SU-DHL-6 (cell line): ENCODE results near the gene COMT.

Experiments
- H2AFZ ChIP-seq: fragments of 200-600 bp; sonication (generic); 2 replicates; pipeline ENCODE4 v1.6.1; 2014; ENCODE audit warnings: low read depth, mild to moderate bottlenecking, moderate library complexity, mixed read lengths, antibody characterized with exemption, low read length; ENCODE audit not compliant: severe bottlenecking
- H3F3A ChIP-seq: fragments of 200-600 bp; shearing (Covaris generic); 2 replicates; pipeline ENCODE4 v1.6.0; 2016; ENCODE audit warnings: antibody characterized with exemption, mild to moderate bottlenecking; ENCODE audit not compliant: insufficient read depth
- H3K27ac ChIP-seq: fragments of 200-600 bp; sonication (generic); 2 replicates; pipeline ENCODE4 v1.5.1; 2016; ENCODE audit warnings: low read depth, mild to moderate bottlenecking, low read length, moderate library complexity, mixed read lengths
- H3K27me3 ChIP-seq: fragments of 200-600 bp; sonication (generic), shearing (Covaris generic); 2 replicates; pipeline ENCODE4 v1.6.0; 2014; ENCODE audit warnings: mild to moderate bottlenecking, low read length
- H3K36me3 ChIP-seq: fragments of 200-600 bp; sonication (generic); 2 replicates; pipeline ENCODE4 v1.6.1; 2014; ENCODE audit warnings: mild to moderate bottlenecking, low read length, mixed read lengths
- H3K4me2 ChIP-seq: fragments of 300-600, 200-600 bp; shearing (Covaris generic), sonication (generic); 2 replicates; pipeline ENCODE4 v1.6.0; 2014; ENCODE audit warnings: low read length, low read depth, mild to moderate bottlenecking; ENCODE audit not compliant: poor library complexity, severe bottlenecking
- H3K4me3 ChIP-seq: fragments of 200-600 bp; sonication (generic); 2 replicates; pipeline ENCODE4 v1.5.1; 2014; ENCODE audit warnings: antibody characterized with exemption, low read length, mild to moderate bottlenecking, mixed read lengths; ENCODE audit not compliant: insufficient read depth, poor library complexity, severe bottlenecking
- H3K79me2 ChIP-seq: fragments of 200-600 bp; sonication (generic); 2 replicates; pipeline ENCODE4 v1.6.1; 2014; ENCODE audit warnings: mild to moderate bottlenecking, low read length, moderate library complexity; ENCODE audit not compliant: insufficient read depth
- H3K9ac ChIP-seq: fragments of 200-600 bp; sonication (generic); 2 replicates; pipeline ENCODE4 v1.7.0; 2014; ENCODE audit warnings: mild to moderate bottlenecking, low read length
- H3K9me2 ChIP-seq: fragments of 200-600 bp; sonication (generic); replicated peaks from 2 replicates; pipeline ENCODE4 v1.6.1; 2014; ENCODE audit warnings: low read length; ENCODE audit not compliant: insufficient read depth
- H3K9me3 ChIP-seq: fragments of 200-600 bp; sonication (generic); 2 replicates; pipeline ENCODE4 v1.6.1; 2014; ENCODE audit warnings: low read length, mixed read lengths; ENCODE audit not compliant: insufficient read depth
- H4K20me1 ChIP-seq: fragments of 200-600 bp; sonication (generic); 2 replicates; pipeline ENCODE4 v1.6.1; 2014; ENCODE audit warnings: low read depth, mild to moderate bottlenecking, antibody characterized with exemption, low read length, moderate library complexity, mixed read lengths
- EZH2phosphoT487 ChIP-seq: fragments of 200-600 bp; sonication (generic), shearing (Covaris generic); conservative IDR thresholded peaks from 2 replicates; pipeline ENCODE4 v1.6.1; 2018; ENCODE audit warnings: mild to moderate bottlenecking, antibody characterized with exemption, low read length, moderate library complexity, mixed read lengths
- TF ChIP-seq, protein P1 (sequence below): fragments of 200-600 bp; sonication (generic); IDR thresholded peaks from one replicate; pipeline ENCODE4 v1.5.1; 2017; ENCODE audit warnings: antibody characterized with exemption, mild to moderate bottlenecking, low read length, moderate library complexity; ENCODE audit not compliant: insufficient read depth, poor library complexity, severe bottlenecking

Gene COMT

DNA sequence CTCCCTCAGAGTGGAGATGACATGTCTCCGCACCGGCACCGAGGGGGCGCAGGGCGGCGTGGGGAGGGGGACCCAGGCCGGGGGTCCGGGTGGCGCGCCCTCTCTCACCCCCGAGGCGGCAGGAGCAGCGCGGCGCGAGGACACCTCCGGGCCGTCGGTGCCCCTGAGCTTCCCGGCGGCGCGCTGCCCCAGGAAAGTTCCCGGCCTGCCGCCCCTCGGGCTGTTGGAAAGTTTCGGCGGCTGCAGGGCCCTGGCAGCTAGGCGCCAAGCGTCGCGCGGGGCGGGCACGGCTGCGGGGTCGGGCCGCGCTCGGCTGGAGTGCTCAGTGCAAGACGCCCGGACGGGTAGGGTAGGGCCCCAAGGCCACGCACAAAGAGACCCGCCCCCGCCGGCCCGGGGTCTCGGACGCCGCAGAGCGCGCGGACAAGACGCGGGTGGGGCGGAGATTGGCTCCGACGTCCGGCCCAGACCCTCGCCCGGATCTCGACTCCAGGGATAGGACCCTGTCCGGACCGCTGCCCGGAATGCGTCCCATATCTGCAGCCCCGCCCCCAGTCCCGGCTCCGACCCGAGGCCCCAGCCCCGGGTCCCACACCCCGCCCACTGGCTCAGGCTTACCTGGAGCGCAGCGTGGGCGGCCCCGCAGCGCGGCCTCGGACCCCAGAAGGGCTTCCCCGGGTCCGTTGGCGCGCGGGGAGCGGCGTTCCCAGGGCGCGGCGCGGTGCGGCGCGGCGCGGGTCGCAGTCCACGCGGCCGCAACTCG is 74.6 kb downstream of the COMT start:
- no peaks in the 10 kb centered on the region for H3F3A ChIP-seq
- H3K4me3 ChIP-seq = peak overlapping the region; percentile 59
- H3K9ac ChIP-seq = peak overlapping the region; percentile 56
- no peaks in the 10 kb centered on the region for H3K9me3 ChIP-seq
- H3K36me3 ChIP-seq = no peaks in the 10 kb centered on the region
- H3K27ac ChIP-seq = no peak overlapping the region
- TF ChIP-seq, protein P1, sequence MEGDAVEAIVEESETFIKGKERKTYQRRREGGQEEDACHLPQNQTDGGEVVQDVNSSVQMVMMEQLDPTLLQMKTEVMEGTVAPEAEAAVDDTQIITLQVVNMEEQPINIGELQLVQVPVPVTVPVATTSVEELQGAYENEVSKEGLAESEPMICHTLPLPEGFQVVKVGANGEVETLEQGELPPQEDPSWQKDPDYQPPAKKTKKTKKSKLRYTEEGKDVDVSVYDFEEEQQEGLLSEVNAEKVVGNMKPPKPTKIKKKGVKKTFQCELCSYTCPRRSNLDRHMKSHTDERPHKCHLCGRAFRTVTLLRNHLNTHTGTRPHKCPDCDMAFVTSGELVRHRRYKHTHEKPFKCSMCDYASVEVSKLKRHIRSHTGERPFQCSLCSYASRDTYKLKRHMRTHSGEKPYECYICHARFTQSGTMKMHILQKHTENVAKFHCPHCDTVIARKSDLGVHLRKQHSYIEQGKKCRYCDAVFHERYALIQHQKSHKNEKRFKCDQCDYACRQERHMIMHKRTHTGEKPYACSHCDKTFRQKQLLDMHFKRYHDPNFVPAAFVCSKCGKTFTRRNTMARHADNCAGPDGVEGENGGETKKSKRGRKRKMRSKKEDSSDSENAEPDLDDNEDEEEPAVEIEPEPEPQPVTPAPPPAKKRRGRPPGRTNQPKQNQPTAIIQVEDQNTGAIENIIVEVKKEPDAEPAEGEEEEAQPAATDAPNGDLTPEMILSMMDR = no peak
- TF ChIP-seq EZH2phosphoT487 = no peak
- peak overlapping the region; percentile 56 for H3K4me2 ChIP-seq
- H3K9me2 ChIP-seq = no peaks in the 10 kb centered on the region
- H4K20me1 ChIP-seq = no peaks in the 10 kb centered on the region
- no peaks in the 10 kb centered on the region for H3K79me2 ChIP-seq
- no peaks in the 10 kb centered on the region for H3K27me3 ChIP-seq
- H2AFZ ChIP-seq = peak overlapping the region; percentile 54

DNA sequence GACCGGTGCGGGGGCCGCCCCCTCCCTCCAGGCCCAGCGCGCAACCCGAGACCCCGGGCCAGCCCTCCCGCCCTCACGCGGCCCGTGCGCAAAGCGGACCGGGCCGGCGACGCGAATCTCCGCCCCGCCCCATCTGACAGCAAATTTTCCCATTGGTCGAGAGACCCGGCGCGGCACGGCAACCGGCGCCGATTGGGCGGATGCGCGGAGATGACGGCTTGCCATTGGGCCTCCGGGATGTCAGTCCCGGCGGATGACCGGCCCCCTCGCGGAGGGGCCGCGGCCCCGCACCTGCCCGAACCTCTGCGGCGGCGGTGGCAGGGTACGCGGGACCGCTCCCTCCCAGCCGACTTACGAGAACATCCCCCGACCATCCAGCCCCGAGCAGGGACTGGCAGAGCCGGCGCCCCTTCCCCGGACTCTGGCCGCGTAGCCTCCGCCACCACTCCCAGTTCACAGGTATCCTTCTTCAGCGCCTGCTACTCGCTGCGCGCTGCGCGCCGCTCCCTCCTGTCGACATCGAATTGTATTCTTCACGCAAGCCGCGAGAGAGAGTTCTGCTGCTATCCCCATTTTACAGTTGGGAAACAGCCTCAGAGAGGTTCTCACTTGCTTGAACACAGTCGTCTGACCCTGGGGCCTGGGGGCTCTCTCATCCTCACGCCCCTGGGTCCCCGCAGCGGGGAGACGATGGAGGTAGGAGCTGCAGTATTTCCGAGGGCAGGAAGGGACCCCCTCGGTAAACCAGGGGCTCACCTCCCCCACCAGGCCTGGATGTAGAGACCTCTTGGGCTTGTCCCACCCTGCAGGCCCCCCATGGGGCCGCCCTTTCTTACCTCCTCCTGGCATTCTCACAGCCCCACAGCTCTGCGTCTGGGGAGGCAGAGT is 75.4 kb downstream of the COMT start, which contains the start of gene ARVCF:
Gene ARVCF (minus strand): TSS at position 90 of the 888 bp plus-strand sequence. CDS start 26,029 bp downstream, outside the sequence.
- no peaks in the 10 kb centered on the region for H4K20me1 ChIP-seq
- H3K4me3 ChIP-seq = peak within 1 kb of the TSS; percentile 59
- no peaks in the 10 kb centered on the region for H3K36me3 ChIP-seq
- peaks cover 3% of the 10 kb centered on the region; the same call in 1 of the 2 replicates for H3K79me2 ChIP-seq
- no peaks in the 10 kb centered on the region for H3F3A ChIP-seq
- H3K27me3 ChIP-seq = no peaks in the 10 kb centered on the region
- TF ChIP-seq, protein P1 = no peak
- TF ChIP-seq EZH2phosphoT487 = no peak
- H3K27ac ChIP-seq = no peak within 1 kb of the TSS
- H3K9me3 ChIP-seq = no peaks in the 10 kb centered on the region
- peak within 1 kb of the TSS; percentile 56 for H3K9ac ChIP-seq
- peak within 1 kb of the TSS; percentile 83 for H3K4me2 ChIP-seq
- H3K9me2 ChIP-seq = no peaks in the 10 kb centered on the region
- H2AFZ ChIP-seq = peak within 1 kb of the TSS; percentile 67

DNA sequence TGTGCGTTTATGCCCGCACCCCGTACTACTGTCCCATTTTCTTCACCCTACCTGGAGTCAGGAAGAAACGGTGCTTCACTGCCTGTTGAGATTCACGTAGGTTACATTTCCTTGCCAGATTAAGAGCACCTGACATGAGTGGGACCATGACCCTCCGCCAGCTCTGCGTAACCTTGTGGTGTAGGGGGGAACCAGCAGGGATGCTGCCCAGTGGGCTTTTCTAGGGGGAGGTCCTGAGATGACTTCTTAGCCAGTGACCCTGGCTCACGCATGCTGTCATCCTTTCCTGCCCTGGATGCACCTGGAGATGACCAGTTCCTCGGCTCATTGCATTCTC is 76.0 kb downstream of the COMT start:
- Histone ChIP-seq H3K79me2 (peaks cover 9% of the 10 kb centered on the region; the same call in 1 of the 2 replicates), H4K20me1 (no peaks in the 10 kb centered on the region), H3K9me2 (no peaks in the 10 kb centered on the region), H3K4me2 (peak overlapping the region; percentile 83), H3K27ac (no peak overlapping the region), H3K36me3 (no peaks in the 10 kb centered on the region), H3K4me3 (peak overlapping the region; percentile 59), H2AFZ (no peak overlapping the region), H3F3A (no peaks in the 10 kb centered on the region), H3K27me3 (no peaks in the 10 kb centered on the region), H3K9me3 (no peaks in the 10 kb centered on the region), H3K9ac (peak overlapping the region; percentile 56)
- no peak for TF ChIP-seq EZH2phosphoT487
- TF ChIP-seq, protein P1 = no peak
